Measurements from ENCODE around the gene LIMS3.
"Not testable (repeated sequence)": the region's sequence is repeated elsewhere in the genome, so short reads cannot be mapped to it uniquely, and the experiment has no call there.

DNA sequence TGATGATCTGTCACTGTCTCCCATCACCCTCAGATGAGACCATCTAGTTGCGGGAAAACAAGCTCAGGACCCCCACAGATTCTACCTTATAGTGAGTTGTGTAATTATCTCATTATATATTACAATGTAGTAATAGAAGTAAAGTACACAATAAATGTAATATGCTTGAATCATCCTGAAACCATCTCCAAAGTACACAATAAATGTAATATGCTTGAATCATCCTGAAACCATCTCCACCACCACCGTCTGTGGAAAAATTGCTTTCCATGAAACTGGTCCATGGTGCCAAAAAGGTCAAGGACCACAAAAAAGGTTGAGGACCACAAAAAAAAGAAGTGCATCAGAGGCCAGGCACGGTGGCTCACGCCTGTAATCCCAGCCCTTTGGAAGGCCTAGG lies 29.3 kb downstream of the LIMS3 start:
- TF ChIP-seq ATF1 (CRISPR knock-in tag; IDR thresholded peaks at IDR 0.05); POLR2A (IDR thresholded peaks at IDR 0.05; ENCODE audit: insufficient read depth in 1 of 2, low read depth in 2 of 2, low read length in 2 of 2); PHF5A (CRISPR knock-in tag; IDR thresholded peaks at IDR 0.05; ENCODE audit: low read depth, unreplicated experiment); EZH2 (conservative IDR thresholded peaks at IDR 0.05; ENCODE audit: low read depth, low read length); SIN3A (IDR thresholded peaks at IDR 0.05; ENCODE audit: borderline replicate concordance, low read depth, low read length); SCMH1 (CRISPR knock-in tag; IDR thresholded peaks at IDR 0.05; ENCODE audit: borderline replicate concordance); ZC3H13 (CRISPR knock-in tag; IDR thresholded peaks at IDR 0.05); NFYB (CRISPR knock-in tag; IDR thresholded peaks at IDR 0.05): not testable (repeated sequence)
- TF ChIP-seq, protein P1, sequence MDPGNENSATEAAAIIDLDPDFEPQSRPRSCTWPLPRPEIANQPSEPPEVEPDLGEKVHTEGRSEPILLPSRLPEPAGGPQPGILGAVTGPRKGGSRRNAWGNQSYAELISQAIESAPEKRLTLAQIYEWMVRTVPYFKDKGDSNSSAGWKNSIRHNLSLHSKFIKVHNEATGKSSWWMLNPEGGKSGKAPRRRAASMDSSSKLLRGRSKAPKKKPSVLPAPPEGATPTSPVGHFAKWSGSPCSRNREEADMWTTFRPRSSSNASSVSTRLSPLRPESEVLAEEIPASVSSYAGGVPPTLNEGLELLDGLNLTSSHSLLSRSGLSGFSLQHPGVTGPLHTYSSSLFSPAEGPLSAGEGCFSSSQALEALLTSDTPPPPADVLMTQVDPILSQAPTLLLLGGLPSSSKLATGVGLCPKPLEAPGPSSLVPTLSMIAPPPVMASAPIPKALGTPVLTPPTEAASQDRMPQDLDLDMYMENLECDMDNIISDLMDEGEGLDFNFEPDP (CRISPR knock-in tag; conservative IDR thresholded peaks at IDR 0.05), result not testable (repeated sequence)
- TF ChIP-seq, protein P2, sequence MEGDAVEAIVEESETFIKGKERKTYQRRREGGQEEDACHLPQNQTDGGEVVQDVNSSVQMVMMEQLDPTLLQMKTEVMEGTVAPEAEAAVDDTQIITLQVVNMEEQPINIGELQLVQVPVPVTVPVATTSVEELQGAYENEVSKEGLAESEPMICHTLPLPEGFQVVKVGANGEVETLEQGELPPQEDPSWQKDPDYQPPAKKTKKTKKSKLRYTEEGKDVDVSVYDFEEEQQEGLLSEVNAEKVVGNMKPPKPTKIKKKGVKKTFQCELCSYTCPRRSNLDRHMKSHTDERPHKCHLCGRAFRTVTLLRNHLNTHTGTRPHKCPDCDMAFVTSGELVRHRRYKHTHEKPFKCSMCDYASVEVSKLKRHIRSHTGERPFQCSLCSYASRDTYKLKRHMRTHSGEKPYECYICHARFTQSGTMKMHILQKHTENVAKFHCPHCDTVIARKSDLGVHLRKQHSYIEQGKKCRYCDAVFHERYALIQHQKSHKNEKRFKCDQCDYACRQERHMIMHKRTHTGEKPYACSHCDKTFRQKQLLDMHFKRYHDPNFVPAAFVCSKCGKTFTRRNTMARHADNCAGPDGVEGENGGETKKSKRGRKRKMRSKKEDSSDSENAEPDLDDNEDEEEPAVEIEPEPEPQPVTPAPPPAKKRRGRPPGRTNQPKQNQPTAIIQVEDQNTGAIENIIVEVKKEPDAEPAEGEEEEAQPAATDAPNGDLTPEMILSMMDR (CRISPR knock-in tag; IDR thresholded peaks at IDR 0.05), result not testable (repeated sequence)

Measured in HepG2 (cell line).